PFSK-1 (cell line): ENCODE measurements around the gene CACYBP.

Experiments used
- POLR2AphosphoS5 ChIP-seq: IDR thresholded peaks from 2 replicates; pipeline ENCODE4 v1.6.1; 2012; ENCODE audit warnings: low read depth, mild to moderate bottlenecking, control low read depth, low read length, moderate library complexity
- REST ChIP-seq, 2 experiments: IDR thresholded peaks; 2 replicates each; pipeline versions ENCODE4 v1.6.1 to v1.8.0; 2011 to 2012; ENCODE audit warnings: low read depth in 2 of 2, low read length in 2 of 2, control low read depth in 1 of 2, inconsistent platforms in 1 of 2, mild to moderate bottlenecking in 1 of 2, moderate library complexity in 1 of 2; ENCODE audit not compliant: insufficient read depth in 1 of 2
- SIN3A ChIP-seq: IDR thresholded peaks from 2 replicates; pipeline ENCODE4 v1.6.1; 2012; ENCODE audit warnings: mild to moderate bottlenecking, low read length, moderate library complexity, borderline replicate concordance; ENCODE audit not compliant: insufficient read depth
- TAF1 ChIP-seq: IDR thresholded peaks from 2 replicates; pipeline ENCODE4 v1.6.1; 2012; ENCODE audit warnings: low read length, control low read depth, borderline replicate concordance; ENCODE audit not compliant: insufficient read depth

- no peak for TF ChIP-seq SIN3A
- no peak for TF ChIP-seq POLR2AphosphoS5
- TF ChIP-seq TAF1, result no peak
- no peak for TF ChIP-seq REST (IDR thresholded peaks at IDR 0.05; ENCODE audit: insufficient read depth in 1 of 2, low read depth in 2 of 2, low read length in 2 of 2)
Measured at GRCh38 chr1:174956976-174957375, 42.8 kb upstream of the CACYBP start.
